ENCODE results near the gene IMP3.

Gene IMP3

GRCh38 chr15:75672646-75673425, 32.8 kb upstream of the IMP3 start:
- no peak for DNase-seq

DNA sequence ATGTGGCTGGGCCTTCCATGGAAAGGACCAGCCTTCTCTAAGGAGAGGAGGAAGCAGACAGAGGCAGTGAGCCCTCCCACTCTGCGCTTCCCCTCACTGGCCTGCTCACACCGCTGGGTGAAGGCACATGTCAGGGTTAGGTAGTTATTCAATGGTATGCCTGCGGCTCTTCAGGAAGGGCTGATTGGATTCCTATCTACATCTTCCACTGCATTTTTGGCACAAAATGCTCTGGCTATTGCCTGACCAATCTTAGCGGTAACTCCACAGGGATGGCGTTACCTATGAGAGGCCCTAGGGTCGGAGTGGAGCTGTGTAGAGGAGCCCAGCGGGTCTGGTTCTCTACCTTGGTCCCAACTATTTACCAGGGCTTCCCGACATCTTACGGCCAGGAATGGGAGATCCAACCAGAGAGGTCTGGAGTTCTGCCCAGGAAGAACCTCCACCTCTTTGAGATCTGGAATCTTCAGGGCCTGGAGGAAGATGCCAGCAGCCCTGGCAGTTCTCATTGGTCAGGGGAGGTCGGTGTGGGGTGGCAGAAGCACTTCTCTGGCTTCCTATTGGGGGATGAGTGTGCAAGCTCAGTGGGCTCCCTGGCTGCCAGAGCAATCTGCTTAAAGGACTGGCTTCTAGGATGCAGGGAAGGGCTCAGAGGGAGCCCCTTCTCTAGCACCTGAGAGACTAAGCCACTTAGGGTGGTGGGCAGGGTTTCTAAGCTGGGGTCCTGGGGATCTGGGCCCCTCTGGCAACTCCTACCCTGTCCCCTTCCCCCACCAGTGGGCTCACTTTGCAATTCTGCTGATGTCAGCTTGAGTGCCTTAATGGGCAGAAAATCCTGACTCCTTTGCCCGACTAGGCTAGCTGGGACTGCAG, 31.9 kb upstream of the IMP3 start:
- no peak for DNase-seq

GRCh38 chr15:75669879-75670212, 29.8 kb upstream of the IMP3 start:
- no peak for DNase-seq

- DNase-seq: no peak
These were observed 29.3 kb upstream of the IMP3 start for GRCh38 chr15:75669191-75669878.

- DNase-seq: no peak
These were observed 26.9 kb upstream of the IMP3 start for GRCh38 chr15:75666823-75667501.

GRCh38 chr15:75663931-75664421, 24.0 kb upstream of the IMP3 start:
- DNase-seq: no peak

- no peak for DNase-seq
These were observed 22.9 kb upstream of the IMP3 start for GRCh38 chr15:75662823-75663519.

DNA sequence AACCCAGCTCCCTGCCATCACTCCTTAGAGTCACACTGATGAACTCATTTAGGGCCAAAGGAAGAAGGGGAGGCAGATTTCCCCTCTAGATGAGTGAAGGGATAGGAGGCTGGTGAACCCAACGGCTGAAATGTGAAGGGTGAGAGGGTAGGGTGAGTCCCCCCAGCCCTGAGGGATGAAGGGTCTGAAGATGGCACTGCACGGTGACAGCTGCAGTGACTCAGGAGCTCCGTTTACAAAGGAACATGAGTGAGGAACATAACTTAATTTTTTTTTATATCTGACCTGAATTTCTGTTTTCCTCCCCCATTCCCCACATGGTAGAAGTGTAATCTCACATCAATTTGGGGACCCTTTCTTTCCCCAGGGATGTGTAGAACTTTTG, 21.7 kb upstream of the IMP3 start:
- no peak for DNase-seq

GRCh38 chr15:75661100-75661755, 21.2 kb upstream of the IMP3 start:
- no peak for DNase-seq

- no peak for DNase-seq
These were observed 20.1 kb upstream of the IMP3 start for GRCh38 chr15:75659928-75660645.

- DNase-seq: no peak
These were observed 19.2 kb upstream of the IMP3 start for GRCh38 chr15:75659141-75659771.

DNA sequence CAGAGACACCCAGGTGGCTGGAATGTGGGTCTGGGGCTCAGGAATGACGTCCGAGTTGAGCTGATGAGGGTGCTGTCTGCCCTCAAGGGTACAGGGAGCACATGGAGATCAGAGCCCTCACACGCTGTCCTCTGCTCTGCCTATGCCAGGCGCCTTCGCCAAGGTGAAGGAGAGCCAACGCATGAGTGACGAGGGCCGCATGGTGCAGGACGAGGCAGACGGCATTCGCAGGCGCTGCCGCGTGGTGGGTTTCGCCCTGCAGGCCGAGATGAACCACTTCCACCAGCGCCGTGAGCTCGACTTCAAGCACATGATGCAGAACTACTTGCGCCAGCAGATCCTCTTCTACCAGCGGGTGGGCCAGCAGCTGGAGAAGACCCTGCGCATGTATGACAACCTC, 16.8 kb upstream of the IMP3 start:
- DNase-seq: no peak

DNA sequence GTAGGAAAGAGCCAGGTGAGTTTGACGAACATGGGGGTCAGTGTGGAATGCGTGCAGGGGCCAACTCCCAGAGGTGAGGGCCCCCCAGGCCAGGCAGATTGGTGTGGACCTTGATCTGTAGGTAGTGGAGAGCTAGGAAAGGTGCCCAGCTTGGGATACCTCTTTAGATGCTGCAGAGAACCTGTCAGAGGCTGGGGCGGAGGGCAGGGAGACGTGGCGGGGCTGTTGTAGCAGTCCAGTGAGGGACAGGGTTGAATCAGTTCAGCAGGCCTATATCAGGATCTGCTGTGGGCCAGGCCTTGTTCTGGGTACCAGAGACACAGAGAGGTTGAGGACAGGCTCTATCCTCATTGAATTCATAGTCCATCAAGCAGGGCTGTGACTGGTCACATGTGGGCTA, 16.3 kb upstream of the IMP3 start:
- DNase-seq: no peak

DNA sequence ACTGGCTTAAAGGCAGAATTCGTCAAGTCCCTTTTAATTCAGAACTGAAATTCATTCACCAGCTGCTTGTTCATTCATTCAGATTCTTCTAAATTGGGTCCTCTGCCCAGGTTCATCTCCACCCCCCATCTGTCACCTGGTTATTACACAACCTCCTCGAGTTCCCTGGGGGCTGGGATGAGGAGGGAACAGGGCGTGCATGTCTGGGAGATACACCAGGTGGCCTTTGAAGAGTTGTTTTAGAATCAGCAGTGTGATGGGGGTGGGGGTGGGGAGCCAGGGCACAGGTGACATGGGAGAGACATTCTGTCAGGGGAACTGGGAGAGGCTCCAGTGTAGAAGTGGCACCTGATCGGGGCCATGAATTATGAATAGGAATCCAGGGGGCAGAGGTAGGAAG, 15.9 kb upstream of the IMP3 start:
- no peak for DNase-seq

- no peak for DNase-seq
These were observed 14.3 kb upstream of the IMP3 start for GRCh38 chr15:75654201-75654907.

GRCh38 chr15:75653347-75653913, 13.4 kb upstream of the IMP3 start:
- DNase-seq: no peak

DNA sequence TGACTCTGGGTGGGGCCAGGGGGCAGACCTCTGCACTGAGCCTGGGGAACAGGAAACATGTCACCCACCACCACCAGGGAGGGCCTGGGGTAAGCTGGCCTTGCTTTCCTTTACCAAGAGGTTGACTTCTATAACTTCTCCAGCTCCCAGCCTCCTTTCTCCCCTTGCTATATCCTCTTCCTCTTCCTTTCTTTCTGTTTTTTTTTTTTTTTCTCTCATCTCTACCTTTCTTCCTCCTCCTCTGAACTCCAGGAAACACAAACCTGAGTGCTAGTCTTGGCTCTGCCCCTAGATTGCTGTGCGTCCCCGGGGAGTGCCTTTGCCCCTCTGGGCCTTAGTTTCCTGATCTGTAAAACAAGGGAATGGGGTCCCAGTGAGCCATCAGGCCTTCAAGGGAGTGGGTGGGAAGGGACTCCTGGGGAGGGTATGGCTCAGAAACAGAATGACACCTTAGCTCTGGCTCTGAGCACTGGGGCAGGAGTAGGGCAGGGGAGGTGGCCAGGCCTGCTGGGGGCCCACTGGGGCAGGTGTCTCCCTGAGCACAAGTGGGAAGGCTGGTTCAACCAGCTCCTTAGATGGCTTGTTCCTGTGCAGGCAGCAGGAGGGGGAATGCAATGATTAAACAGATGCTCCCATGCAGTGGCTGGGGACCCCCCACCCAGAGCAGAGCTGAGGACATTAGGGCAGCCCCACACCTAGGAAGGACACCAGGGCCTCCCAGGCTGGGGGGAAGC, 12.0 kb upstream of the IMP3 start:
- DNase-seq: no peak

GRCh38 chr15:75650908-75651809, 11.1 kb upstream of the IMP3 start:
- DNase-seq: no peak

All from T-helper 2 cell (primary cell).